Putamen (tissue), 1 donor: ENCODE measurements around the gene CC2D1A.

ENCODE experiments used
- DNase-seq: peaks from one replicate; pipeline ENCODE4 v3.0.0-alpha.2; 2016; ENCODE audit warnings: low spot score

CC2D1A gene

GRCh38 chr19:13877303-13877702 lies 28.7 kb upstream of the CC2D1A start:
- no peak for DNase-seq

- peak; percentile 92 for DNase-seq
Measured at GRCh38 chr19:13880059-13881043, 25.6 kb upstream of the CC2D1A start.

GRCh38 chr19:13881251-13881691 lies 24.7 kb upstream of the CC2D1A start:
- no peak for DNase-seq

GRCh38 chr19:13881692-13882418 lies 24.1 kb upstream of the CC2D1A start:
- no peak for DNase-seq

GRCh38 chr19:13882419-13882795 lies 23.6 kb upstream of the CC2D1A start:
- no peak for DNase-seq

GRCh38 chr19:13882836-13883235 lies 23.2 kb upstream of the CC2D1A start:
- DNase-seq: no peak

- no peak for DNase-seq
Measured at GRCh38 chr19:13883516-13884064, 22.4 kb upstream of the CC2D1A start.

GRCh38 chr19:13884726-13885591 lies 21.0 kb upstream of the CC2D1A start:
- no peak for DNase-seq

- DNase-seq: no peak
Measured at GRCh38 chr19:13885826-13886365, 20.1 kb upstream of the CC2D1A start.

- DNase-seq: no peak
Measured at GRCh38 chr19:13887018-13887436, 19.0 kb upstream of the CC2D1A start.

- no peak for DNase-seq
Measured at GRCh38 chr19:13887517-13887916, 18.5 kb upstream of the CC2D1A start.

GRCh38 chr19:13888281-13888680 lies 17.7 kb upstream of the CC2D1A start:
- no peak for DNase-seq

GRCh38 chr19:13890136-13890535 lies 15.9 kb upstream of the CC2D1A start:
- DNase-seq: no peak

GRCh38 chr19:13892870-13893269 lies 13.1 kb upstream of the CC2D1A start:
- DNase-seq: no peak

- DNase-seq: no peak
Measured at GRCh38 chr19:13894552-13894951, 11.4 kb upstream of the CC2D1A start.

- no peak for DNase-seq
Measured at GRCh38 chr19:13896227-13896626, 9.8 kb upstream of the CC2D1A start.

- DNase-seq: no peak
Measured at GRCh38 chr19:13899393-13899792, 6.6 kb upstream of the CC2D1A start.

- no peak for DNase-seq
Measured at GRCh38 chr19:13899912-13900584, 6.0 kb upstream of the CC2D1A start.

GRCh38 chr19:13902993-13903555 lies 2.9 kb upstream of the CC2D1A start:
- no peak for DNase-seq

- DNase-seq: no peak
Measured at GRCh38 chr19:13906521-13906904, 512 bp downstream of the CC2D1A start.

GRCh38 chr19:13906910-13907309 lies 909 bp downstream of the CC2D1A start:
- no peak for DNase-seq
